ENCODE measurements around the gene RAI1. TPM values are rescaled to one million over a fixed set of nuclear protein-coding genes. Genes with fewer than 3 reads are reported as not detected.
"Not testable (repeated sequence)": the region's sequence is repeated elsewhere in the genome, so short reads cannot be mapped to it uniquely, and the experiment has no call there.

Gene RAI1
- total RNA-seq, 4 donors from 2014 or later: 19.4 to 38.2 (median 35.3) TPM

- DNase-seq (ENCODE audit: low spot score in 2 of 2): no peak
- TF ChIP-seq CTCF (IDR thresholded peaks at IDR 0.05) (no peak), POLR2A (IDR thresholded peaks at IDR 0.05) (no peak)
- 67 to 79% methylated on average over 4 to 5 of the region's 5 CpGs for whole genome bisulfite sequencing, 2 donors
- intact Hi-C loops (cut with DNase I; ENCODE audit: low total_unique reads): no loop called here
- no peak overlapping the region for H3K4me3 ChIP-seq (ENCODE audit: low read depth, poor library complexity, severe bottlenecking)
These were observed 126.2 kb downstream of the RAI1 start for GRCh38 chr17:17807440-17807839.

DNA sequence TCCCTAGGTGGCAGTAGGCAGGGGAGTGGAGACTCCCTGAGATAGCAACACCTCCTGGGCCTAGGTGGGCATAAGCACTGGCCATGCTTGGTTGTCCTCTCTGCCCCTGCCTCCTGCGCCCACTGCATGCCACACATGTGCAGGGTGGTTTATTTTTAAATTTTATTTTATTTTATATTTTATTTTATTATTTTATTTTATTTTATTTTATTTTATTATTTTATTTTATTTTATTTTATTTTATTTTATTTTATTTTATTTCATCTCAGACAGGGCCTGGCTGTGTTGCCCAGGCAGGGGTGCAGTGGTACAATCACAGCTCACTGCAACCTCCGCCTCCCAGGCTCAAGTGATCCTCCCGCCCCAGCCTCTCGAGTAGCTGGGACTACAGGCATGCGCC is 126.9 kb downstream of the RAI1 start:
- 90 to 97% methylated on average over 5 of the region's 5 CpGs for WGBS, 2 donors
- intact Hi-C loops (cut with DNase I; ENCODE audit: low total_unique reads); H3K4me3 ChIP-seq (ENCODE audit: low read depth, poor library complexity, severe bottlenecking); DNase-seq (ENCODE audit: low spot score in 2 of 2): not testable (repeated sequence)

GRCh38 chr17:17808706-17809432 is 127.6 kb downstream of the RAI1 start:
- WGBS, 2 donors: 40 to 55% methylated on average over 15 of the region's 15 CpGs
- TF ChIP-seq CTCF (IDR thresholded peaks at IDR 0.05): no peak
- no peak overlapping the region for H3K4me3 ChIP-seq (ENCODE audit: low read depth, poor library complexity, severe bottlenecking)
- intact Hi-C loops (cut with DNase I; ENCODE audit: low total_unique reads): no loop called here
- no peak for DNase-seq (ENCODE audit: low spot score in 2 of 2)

DNA sequence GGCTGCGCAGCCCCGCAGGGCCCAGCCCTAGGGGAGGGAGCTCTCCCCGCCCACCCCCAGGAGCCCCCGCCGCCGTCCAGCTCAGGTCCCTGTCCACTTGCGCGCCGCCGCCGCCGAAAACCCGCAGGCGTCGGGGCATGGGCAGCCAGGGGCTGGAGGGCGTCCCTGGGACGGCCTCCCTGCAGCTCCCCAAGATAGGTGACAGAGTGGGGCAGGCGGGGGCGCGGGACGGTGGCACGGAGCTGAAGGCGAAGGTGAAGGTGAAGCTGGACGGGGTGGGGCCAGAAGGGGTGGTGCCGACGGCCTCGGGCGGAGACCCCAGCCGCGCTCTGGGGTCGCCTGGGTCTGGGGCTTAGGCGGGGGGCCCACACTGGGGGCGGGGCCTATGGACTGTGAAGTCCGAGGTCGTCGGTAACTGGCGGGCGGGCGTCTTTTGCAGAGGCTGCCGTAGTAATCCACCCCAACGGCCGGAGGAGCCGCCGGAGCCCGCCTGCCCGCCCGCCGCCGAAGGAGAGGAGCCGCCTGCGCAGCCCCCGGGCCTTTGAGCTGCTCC is 128.3 kb downstream of the RAI1 start:
- no peak for DNase-seq (ENCODE audit: low spot score in 2 of 2)
- intact Hi-C loops (cut with DNase I; ENCODE audit: low total_unique reads): no loop called here
- H3K4me3 ChIP-seq (ENCODE audit: low read depth, poor library complexity, severe bottlenecking): no peak overlapping the region
- WGBS, 2 donors: 50 to 56% methylated on average over 19 to 38 of the region's 52 CpGs
- no peak for TF ChIP-seq CTCF (IDR thresholded peaks at IDR 0.05)
- TF ChIP-seq POLR2A (IDR thresholded peaks at IDR 0.05): no peak

GRCh38 chr17:17810084-17810894 is 129.0 kb downstream of the RAI1 start:
- no peak overlapping the region for H3K4me3 ChIP-seq (ENCODE audit: low read depth, poor library complexity, severe bottlenecking)
- no peak for DNase-seq (ENCODE audit: low spot score in 2 of 2)
- intact Hi-C loops (cut with DNase I; ENCODE audit: low total_unique reads): no loop called here
- 49 to 55% methylated on average over 38 to 46 of the region's 68 CpGs for WGBS, 2 donors
- TF ChIP-seq CTCF (IDR thresholded peaks at IDR 0.05): no peak

- no peak overlapping the region for H3K4me3 ChIP-seq (ENCODE audit: low read depth, poor library complexity, severe bottlenecking)
- TF ChIP-seq POLR2A (IDR thresholded peaks at IDR 0.05) (no peak), CTCF (IDR thresholded peaks at IDR 0.05) (no peak)
- no peak for DNase-seq (ENCODE audit: low spot score in 2 of 2)
- intact Hi-C loops (cut with DNase I; ENCODE audit: low total_unique reads): no loop called here
- 81% methylated on average over 27 of the region's 27 CpGs for WGBS, 2 donors
These were observed 129.6 kb downstream of the RAI1 start for GRCh38 chr17:17810895-17811248.

Data from lower leg skin (tissue), 4 donors.